Stomach (tissue), 4 donors: ENCODE results near the gene VWCE.

Experiments
- EP300 ChIP-seq: sonication (generic); formaldehyde crosslinking; IDR thresholded peaks from one replicate; pipeline ENCODE4 v1.6.1; 2017; ENCODE audit warnings: antibody characterized with exemption
- POLR2A ChIP-seq, 4 donors: fragments of 450-650 bp; IDR thresholded peaks; one replicate each; pipeline ENCODE4 v1.6.1; 2016; ENCODE audit warnings: antibody characterized with exemption in 4 of 4, control low read depth in 2 of 4, mild to moderate bottlenecking in 1 of 4, moderate library complexity in 1 of 4
- POLR2AphosphoS5 ChIP-seq, 3 donors: sonication (generic); formaldehyde crosslinking; IDR thresholded peaks; one replicate each; pipeline ENCODE4 v1.6.1; 2016; ENCODE audit warnings: antibody characterized with exemption in 3 of 3
- TF ChIP-seq, protein P1 (sequence below), 7 experiments: fragments of 450-650 bp in 4 of 7; fragments of 200-600 bp in 3 of 7; sonication (generic) in 3 of 7; IDR thresholded peaks; one replicate each; pipeline ENCODE4 v1.5.1; 2016 to 2019; ENCODE audit warnings: antibody characterized with exemption in 7 of 7, control low read depth in 2 of 7, mild to moderate bottlenecking in 1 of 7

DNA sequence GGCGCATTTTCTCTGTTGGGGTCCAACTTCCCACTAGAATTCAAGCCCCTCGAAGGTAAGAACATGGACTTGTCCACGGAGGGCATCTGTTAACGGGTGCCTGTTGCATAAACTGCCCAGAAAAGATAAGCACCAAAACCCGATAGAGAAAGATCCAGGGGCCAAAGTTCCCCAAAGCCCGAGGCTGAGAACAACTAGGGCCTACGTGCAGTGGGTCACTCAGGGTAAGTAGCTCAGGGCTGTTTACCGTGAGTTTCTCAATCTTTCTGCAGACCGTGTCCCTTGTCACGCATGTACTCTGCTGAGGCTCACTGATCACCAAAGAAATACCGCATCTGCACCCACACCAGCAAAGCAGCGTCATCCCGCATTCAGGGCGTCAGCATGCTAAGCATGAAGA lies 29.8 kb downstream of the VWCE start:
- TF ChIP-seq, protein P1, sequence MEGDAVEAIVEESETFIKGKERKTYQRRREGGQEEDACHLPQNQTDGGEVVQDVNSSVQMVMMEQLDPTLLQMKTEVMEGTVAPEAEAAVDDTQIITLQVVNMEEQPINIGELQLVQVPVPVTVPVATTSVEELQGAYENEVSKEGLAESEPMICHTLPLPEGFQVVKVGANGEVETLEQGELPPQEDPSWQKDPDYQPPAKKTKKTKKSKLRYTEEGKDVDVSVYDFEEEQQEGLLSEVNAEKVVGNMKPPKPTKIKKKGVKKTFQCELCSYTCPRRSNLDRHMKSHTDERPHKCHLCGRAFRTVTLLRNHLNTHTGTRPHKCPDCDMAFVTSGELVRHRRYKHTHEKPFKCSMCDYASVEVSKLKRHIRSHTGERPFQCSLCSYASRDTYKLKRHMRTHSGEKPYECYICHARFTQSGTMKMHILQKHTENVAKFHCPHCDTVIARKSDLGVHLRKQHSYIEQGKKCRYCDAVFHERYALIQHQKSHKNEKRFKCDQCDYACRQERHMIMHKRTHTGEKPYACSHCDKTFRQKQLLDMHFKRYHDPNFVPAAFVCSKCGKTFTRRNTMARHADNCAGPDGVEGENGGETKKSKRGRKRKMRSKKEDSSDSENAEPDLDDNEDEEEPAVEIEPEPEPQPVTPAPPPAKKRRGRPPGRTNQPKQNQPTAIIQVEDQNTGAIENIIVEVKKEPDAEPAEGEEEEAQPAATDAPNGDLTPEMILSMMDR (IDR thresholded peaks at IDR 0.05), result no peak
- TF ChIP-seq POLR2AphosphoS5 (IDR thresholded peaks at IDR 0.05), result no peak
- no peak for TF ChIP-seq EP300
- no peak for TF ChIP-seq POLR2A (IDR thresholded peaks at IDR 0.05)
